HCT116 (cell line): ENCODE data around the gene BRD7. TPM values are rescaled to one million over a fixed set of nuclear protein-coding genes. Genes with fewer than 3 reads are reported as not detected.

ENCODE experiments used
- ATAC-seq: fragments of 200-7000 bp; cut with Tn5 transposase; 2 replicates; pipeline ENCODE4 v1.9.1; 2020; ENCODE audit warnings: mild to moderate bottlenecking, moderate library complexity
- BruUV-seq: library from RNA; stranded (reverse); fragments of 400-500 nt; replicated peaks from 2 replicates; lab custom pipeline; 2021; lab: Mats Ljungman, UMichigan
- CTCF ChIA-PET: fragments of 300-600 bp; sonication (Branson Sonifier 250); formaldehyde crosslinking; loops from one replicate; lab custom pipeline; 2021; ENCODE audit warnings: antibody characterized with exemption; lab: Charles Lee
- POLR2A ChIA-PET: fragments of 300-600, 350-600 bp; sonication (Branson Sonifier 250); formaldehyde crosslinking; loops from one replicate; lab custom pipeline; 2021; ENCODE audit warnings: antibody characterized with exemption; lab: Charles Lee
- RAD21 ChIA-PET, 2 experiments: fragments of 300-600 bp; sonication (Branson Sonifier 250); formaldehyde crosslinking; loops; one replicate each; lab custom pipeline; 2023; ENCODE audit warnings: low total read pairs in 2 of 2; ENCODE audit not compliant: uncharacterized antibody in 2 of 2, unreplicated experiment in 2 of 2, low non-redundant PET in 1 of 2; lab: Charles Lee
- DNase-seq: peaks from one replicate; pipeline ENCODE4 v3.0.0-alpha.2; 2010; ENCODE audit warnings: low read depth, low spot score
- H2AFZ ChIP-seq: fragments of 200-600 bp; shearing (Covaris generic), sonication (generic); 2 replicates; pipeline ENCODE4 v1.6.1; 2017; ENCODE audit warnings: low read depth, mixed run types, mixed read lengths, antibody characterized with exemption, low read length; ENCODE audit not compliant: poor library complexity, severe bottlenecking
- H3K27ac ChIP-seq: 2 replicates; pipeline ENCODE4 v1.5.1; 2012; ENCODE audit warnings: low read depth, low read length
- H3K27me3 ChIP-seq: fragments of 200-600 bp; sonication (generic); 2 replicates; pipeline ENCODE4 v1.6.1; 2016; ENCODE audit warnings: mixed run types, low read length, mixed read lengths; ENCODE audit not compliant: insufficient read depth
- H3K36me3 ChIP-seq, 2 experiments: fragments of 200-500 bp in 1 of 2; fragments of 200-600 bp in 1 of 2; sonication (Bioruptor generic) in 1 of 2; sonication (generic) in 1 of 2; 2 replicates each; pipeline versions ENCODE4 v1.5.1 to v1.6.1; 2014 to 2016; ENCODE audit warnings: low read length in 2 of 2, inconsistent platforms in 1 of 2, mixed read lengths in 1 of 2, mixed run types in 1 of 2; ENCODE audit not compliant: insufficient read depth in 2 of 2, control insufficient read depth in 1 of 2
- H3K4me1 ChIP-seq, 2 experiments: fragments of 200-600 bp in 1 of 2; sonication (generic) in 1 of 2; 2 replicates each; pipeline versions ENCODE4 v1.5.1 to v1.6.1; 2012 to 2017; ENCODE audit warnings: low read length in 2 of 2, inconsistent platforms in 1 of 2, mild to moderate bottlenecking in 1 of 2, mixed read lengths in 1 of 2, mixed run types in 1 of 2, moderate library complexity in 1 of 2; ENCODE audit not compliant: insufficient read depth in 2 of 2, control insufficient read depth in 1 of 2
- H3K4me2 ChIP-seq: fragments of 200-600 bp; sonication (generic); 2 replicates; pipeline ENCODE4 v1.6.1; 2017; ENCODE audit warnings: mixed run types, low read length, mixed read lengths
- H3K4me3 ChIP-seq, 2 experiments: fragments of 200-600 bp in 1 of 2; sonication (generic) in 1 of 2; replicated peaks in 1 of 2; 2 replicates each; pipeline ENCODE4 v1.5.1; 2011 to 2016; ENCODE audit warnings: low read length in 2 of 2, control low read depth in 1 of 2, low read depth in 1 of 2, mild to moderate bottlenecking in 1 of 2, mixed read lengths in 1 of 2, mixed run types in 1 of 2
- H3K79me2 ChIP-seq: fragments of 200-600 bp; sonication (generic); 2 replicates; pipeline ENCODE4 v1.6.1; 2017; ENCODE audit warnings: mild to moderate bottlenecking, mixed run types, low read length, moderate library complexity, mixed read lengths; ENCODE audit not compliant: insufficient read depth
- H3K9ac ChIP-seq: fragments of 200-600 bp; sonication (generic); 2 replicates; pipeline ENCODE4 v1.6.1; 2016; ENCODE audit warnings: low read length, mixed read lengths
- H3K9me2 ChIP-seq: fragments of 200-600 bp; sonication (generic), shearing (Covaris generic); 2 replicates; pipeline ENCODE4 v1.6.1; 2017; ENCODE audit warnings: mixed run types, mild to moderate bottlenecking, moderate library complexity; ENCODE audit not compliant: insufficient read depth
- H3K9me3 ChIP-seq, 2 experiments: fragments of 200-500 bp in 1 of 2; fragments of 200-600 bp in 1 of 2; sonication (Bioruptor generic) in 1 of 2; sonication (generic) in 1 of 2; 2 replicates each; pipeline ENCODE4 v1.6.1; 2014 to 2017; ENCODE audit warnings: low read length in 2 of 2, mixed read lengths in 2 of 2, inconsistent platforms in 1 of 2, low read depth in 1 of 2, mild to moderate bottlenecking in 1 of 2, mixed run types in 1 of 2, moderate library complexity in 1 of 2; ENCODE audit not compliant: control insufficient read depth in 1 of 2, insufficient read depth in 1 of 2
- H4K20me1 ChIP-seq: fragments of 200-600 bp; sonication (generic), shearing (Covaris generic); 2 replicates; pipeline ENCODE4 v1.6.1; 2017; ENCODE audit warnings: mixed run types, mild to moderate bottlenecking, moderate library complexity; ENCODE audit not compliant: insufficient read depth
- EGR1 ChIP-seq: IDR thresholded peaks from 2 replicates; pipeline ENCODE4 v1.6.1; 2012; ENCODE audit warnings: low read depth
- JUND ChIP-seq: IDR thresholded peaks from 2 replicates; pipeline ENCODE4 v1.6.1; 2012
- POLR2A ChIP-seq: IDR thresholded peaks from 2 replicates; pipeline ENCODE4 v1.7.0; 2011; ENCODE audit warnings: borderline replicate concordance; ENCODE audit not compliant: insufficient read depth, insufficient read length; ENCODE audit errors: extremely low read depth
- POLR2AphosphoS5 ChIP-seq: IDR thresholded peaks from 2 replicates; pipeline ENCODE4 v1.6.1; 2011; ENCODE audit warnings: mild to moderate bottlenecking, low read depth, low read length, moderate library complexity
- REST ChIP-seq: IDR thresholded peaks from 2 replicates; pipeline ENCODE4 v1.6.1; 2012; ENCODE audit warnings: low read depth
- SIN3A ChIP-seq: IDR thresholded peaks from 2 replicates; pipeline ENCODE4 v1.6.1; 2012; ENCODE audit warnings: low read depth
- SP1 ChIP-seq: IDR thresholded peaks from 2 replicates; pipeline ENCODE4 v1.6.1; 2012; ENCODE audit warnings: low read depth
- intact Hi-C: fragments of 100-400 bp; cut with micrococcal nuclease; formaldehyde crosslinking; loops from 2 replicates; pipeline ENCODE4 v1.10.0; 2022
- total RNA-seq: library from RNA; stranded (reverse); gene quantifications from one replicate; pipeline ENCODE4 v1.2.1, GENCODE V29; 2021; ENCODE audit not compliant: unreplicated experiment
- TF ChIP-seq, protein P1 (sequence below): IDR thresholded peaks from 2 replicates; pipeline ENCODE4 v1.6.1; 2011; ENCODE audit warnings: mild to moderate bottlenecking, low read length, moderate library complexity; ENCODE audit not compliant: insufficient replicate concordance; ENCODE audit errors: extremely low read depth

The BRD7 gene
- total RNA-seq, 1 experiment from 2014 or later: 85.4 TPM

DNA sequence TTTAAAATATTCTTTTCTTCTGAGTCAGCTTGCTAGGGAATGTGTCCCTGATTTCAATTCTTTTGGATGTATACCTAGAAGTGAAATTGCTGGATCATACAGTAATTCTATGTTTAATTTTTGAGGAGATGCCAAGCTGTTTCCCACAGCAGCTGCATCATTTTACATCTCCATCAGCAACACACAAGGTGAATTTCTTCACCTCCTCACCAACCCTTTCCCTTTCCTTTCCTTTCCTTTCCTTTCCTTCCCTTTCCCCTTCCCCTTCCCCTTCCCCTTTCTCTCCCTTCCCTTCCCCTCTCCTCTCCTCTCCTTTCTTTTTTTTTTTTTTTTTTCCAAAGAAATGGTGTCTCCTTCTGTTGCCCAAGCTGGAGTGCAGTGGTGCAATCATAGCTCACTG is 45.4 kb upstream of the BRD7 start:
- no peak for ATAC-seq
- no peaks in the 10 kb centered on the region for H4K20me1 ChIP-seq
- H3K36me3 ChIP-seq: no peaks in the 10 kb centered on the region
- H3K4me3 ChIP-seq: no peak overlapping the region
- no peak for DNase-seq
- BruUV-seq: no TSS peak
- RAD21 ChIA-PET: no interaction called here
- H2AFZ ChIP-seq: no peak overlapping the region
- H3K4me1 ChIP-seq: no peaks in the 10 kb centered on the region
- no peak for TF ChIP-seq REST
- TF ChIP-seq, protein P1, sequence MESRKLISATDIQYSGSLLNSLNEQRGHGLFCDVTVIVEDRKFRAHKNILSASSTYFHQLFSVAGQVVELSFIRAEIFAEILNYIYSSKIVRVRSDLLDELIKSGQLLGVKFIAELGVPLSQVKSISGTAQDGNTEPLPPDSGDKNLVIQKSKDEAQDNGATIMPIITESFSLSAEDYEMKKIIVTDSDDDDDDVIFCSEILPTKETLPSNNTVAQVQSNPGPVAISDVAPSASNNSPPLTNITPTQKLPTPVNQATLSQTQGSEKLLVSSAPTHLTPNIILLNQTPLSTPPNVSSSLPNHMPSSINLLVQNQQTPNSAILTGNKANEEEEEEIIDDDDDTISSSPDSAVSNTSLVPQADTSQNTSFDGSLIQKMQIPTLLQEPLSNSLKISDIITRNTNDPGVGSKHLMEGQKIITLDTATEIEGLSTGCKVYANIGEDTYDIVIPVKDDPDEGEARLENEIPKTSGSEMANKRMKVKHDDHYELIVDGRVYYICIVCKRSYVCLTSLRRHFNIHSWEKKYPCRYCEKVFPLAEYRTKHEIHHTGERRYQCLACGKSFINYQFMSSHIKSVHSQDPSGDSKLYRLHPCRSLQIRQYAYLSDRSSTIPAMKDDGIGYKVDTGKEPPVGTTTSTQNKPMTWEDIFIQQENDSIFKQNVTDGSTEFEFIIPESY: no peak
- no peak for TF ChIP-seq SP1
- no peak for TF ChIP-seq POLR2A
- TF ChIP-seq EGR1: no peak
- no peak for TF ChIP-seq SIN3A
- TF ChIP-seq POLR2AphosphoS5: no peak
- no peak for TF ChIP-seq JUND
- H3K27me3 ChIP-seq: no peaks in the 10 kb centered on the region
- CTCF ChIA-PET: no interaction called here
- no peak overlapping the region for H3K9ac ChIP-seq
- H3K79me2 ChIP-seq: no peaks in the 10 kb centered on the region
- H3K9me3 ChIP-seq: peaks cover 9 to 10% of the 10 kb centered on the region in 2 experiments; a peak in 3 of 4 replicates
- H3K4me2 ChIP-seq: no peak overlapping the region
- no peaks in the 10 kb centered on the region for H3K9me2 ChIP-seq
- no peak overlapping the region for H3K27ac ChIP-seq
- intact Hi-C loops: no loop called here
- POLR2A ChIA-PET: no interaction called here
